Measurements from ENCODE around the gene NFATC2. TPM values are rescaled to one million over a fixed set of nuclear protein-coding genes. Genes with fewer than 3 reads are reported as not detected.

NFATC2 gene
- total and polyA plus RNA-seq, 12 donors = 0.61 to 7.7 (median 4.0) TPM

GRCh38 chr20:51563174-51563485 is 20.6 kb upstream of the NFATC2 start:
- peaks cover 17 to 38% of the 10 kb centered on the region in 2 donors for H3K4me1 ChIP-seq (replicated peaks in 1 of 2)
- peak in 1 of 7 donors; percentile 30 for DNase-seq

GRCh38 chr20:51562332-51563173 is 20.0 kb upstream of the NFATC2 start:
- H3K9me3 ChIP-seq (replicated peaks in 1 of 3) = no peaks in the 10 kb centered on the region
- DNase-seq = peak; percentile 62 to 85 (median 65)
- 0 to 1% (median 0%) methylated on average over 41 to 76 of the region's 76 CpGs for whole genome bisulfite sequencing, 4 donors
- H3K36me3 ChIP-seq (replicated peaks in 1 of 2) = no peaks in the 10 kb centered on the region
- TF ChIP-seq POLR2A (IDR thresholded peaks at IDR 0.05) (peak in 1 of 2 donors; percentile 58), CTCF (IDR thresholded peaks at IDR 0.05) (no peak)
- intact Hi-C loops (cut with DNase I) = no loop called here
- peaks cover 23% of the 10 kb centered on the region for H3K27me3 ChIP-seq
- H3K27ac ChIP-seq = peak overlapping the region in 4 of 5 donors; percentile 41 to 80 (median 72)
- peaks cover 17 to 38% of the 10 kb centered on the region in 2 donors for H3K4me1 ChIP-seq (replicated peaks in 1 of 2)
- H3K4me3 ChIP-seq = peak overlapping the region in 2 of 4 donors; percentile 21 to 47

More at GRCh38 chr20:51563174-51563485, 20.6 kb upstream of the NFATC2 start:
- Histone ChIP-seq H3K27me3 (peaks cover 23% of the 10 kb centered on the region), H3K36me3 (replicated peaks in 1 of 2) (no peaks in the 10 kb centered on the region), H3K27ac (peak overlapping the region in 4 of 5 donors; percentile 41 to 80 (median 72)), H3K9me3 (replicated peaks in 1 of 3) (no peaks in the 10 kb centered on the region), H3K4me3 (peak overlapping the region in 2 of 4 donors; percentile 21 to 47)
- intact Hi-C loops (cut with DNase I) = no loop called here
- 0 to 6% (median 2%) methylated on average over 6 to 9 of the region's 9 CpGs for WGBS, 4 donors
- TF ChIP-seq CTCF (IDR thresholded peaks at IDR 0.05) (no peak), POLR2A (IDR thresholded peaks at IDR 0.05) (no peak)

GRCh38 chr20:51562027-51562331 is 19.5 kb upstream of the NFATC2 start:
- Histone ChIP-seq H3K27ac (peak overlapping the region in 4 of 5 donors; percentile 41 to 80 (median 72)), H3K4me3 (peak overlapping the region in 2 of 4 donors; percentile 21 to 47), H3K9me3 (replicated peaks in 1 of 3) (no peaks in the 10 kb centered on the region), H3K4me1 (replicated peaks in 1 of 2) (peaks cover 17 to 38% of the 10 kb centered on the region in 2 donors), H3K36me3 (replicated peaks in 1 of 2) (no peaks in the 10 kb centered on the region), H3K27me3 (peaks cover 21% of the 10 kb centered on the region)
- intact Hi-C loops (cut with DNase I) = no loop called here
- DNase-seq = no peak
- whole genome bisulfite sequencing, 4 donors = 1 to 3% (median 1%) methylated on average over 10 of the region's 10 CpGs
- TF ChIP-seq CTCF (IDR thresholded peaks at IDR 0.05) = no peak
- TF ChIP-seq POLR2A (IDR thresholded peaks at IDR 0.05) = no peak

GRCh38 chr20:51560550-51561307 is 18.2 kb upstream of the NFATC2 start:
- Histone ChIP-seq H3K27ac (no peak overlapping the region), H3K4me3 (no peak overlapping the region), H3K4me1 (replicated peaks in 1 of 2) (peaks cover 17 to 38% of the 10 kb centered on the region in 2 donors), H3K36me3 (replicated peaks in 1 of 2) (no peaks in the 10 kb centered on the region), H3K9me3 (replicated peaks in 1 of 3) (no peaks in the 10 kb centered on the region), H3K27me3 (peaks cover 21% of the 10 kb centered on the region)
- no peak for DNase-seq
- 11 to 19% (median 15%) methylated on average over 14 to 16 of the region's 16 CpGs for WGBS, 4 donors
- no peak for TF ChIP-seq POLR2A (IDR thresholded peaks at IDR 0.05)
- TF ChIP-seq CTCF (IDR thresholded peaks at IDR 0.05) = no peak
- intact Hi-C loops (cut with DNase I) = no loop called here
